ENCODE results near the gene HOXB8. TPM values are rescaled to one million over a fixed set of nuclear protein-coding genes. Genes with fewer than 3 reads are reported as not detected.

Gene HOXB8
- total and polyA plus RNA-seq, 2 experiments from 2014 or later, result 0.31 to 0.57 TPM

GRCh38 chr17:48646183-48647102 lies 31.4 kb upstream of the HOXB8 start:
- 4% methylated on average over 56 of the region's 80 CpGs for WGBS (ENCODE audit: low lambda C conversion rate, missing lambda C conversion rate)
- H3K4me1 ChIP-seq (ENCODE audit: insufficient read depth), result no peaks in the 10 kb centered on the region
- H3K36me3 ChIP-seq (replicated peaks; ENCODE audit: insufficient read depth, low read depth), result no peaks in the 10 kb centered on the region
- H3K27ac ChIP-seq, result no peak overlapping the region
- H3K9me2 ChIP-seq (replicated peaks; ENCODE audit: insufficient read depth), result no peaks in the 10 kb centered on the region
- no peak for DNase-seq (ENCODE audit: low spot score)
- peak overlapping the region; percentile 75 for H3K4me2 ChIP-seq
- H2AFZ ChIP-seq, result no peak overlapping the region
- H3K27me3 ChIP-seq, result peaks cover 89% of the 10 kb centered on the region
- no peaks in the 10 kb centered on the region for H3K9me3 ChIP-seq (ENCODE audit: low read depth)
- no peak overlapping the region for H3K4me3 ChIP-seq
- H3K79me2 ChIP-seq, result no peaks in the 10 kb centered on the region
- no peaks in the 10 kb centered on the region for H4K20me1 ChIP-seq (ENCODE audit: insufficient read depth, poor library complexity, severe bottlenecking)
- no peak for TF ChIP-seq EZH2phosphoT487 (IDR thresholded peaks at IDR 0.05; ENCODE audit: low read depth, severe bottlenecking, unreplicated experiment)
- TF ChIP-seq CTCF (IDR thresholded peaks at IDR 0.05; ENCODE audit: poor library complexity), result no peak
- peak; percentile 81 for TF ChIP-seq EZH2 (IDR thresholded peaks at IDR 0.05; ENCODE audit: borderline replicate concordance)

GRCh38 chr17:48645639-48646182 lies 30.6 kb upstream of the HOXB8 start:
- no peaks in the 10 kb centered on the region for H3K9me2 ChIP-seq (replicated peaks; ENCODE audit: insufficient read depth)
- H3K4me1 ChIP-seq (ENCODE audit: insufficient read depth), result no peaks in the 10 kb centered on the region
- no peak overlapping the region for H3K4me3 ChIP-seq
- H3K79me2 ChIP-seq, result no peaks in the 10 kb centered on the region
- H3K9me3 ChIP-seq (ENCODE audit: low read depth), result no peaks in the 10 kb centered on the region
- DNase-seq (ENCODE audit: low spot score), result no peak
- H2AFZ ChIP-seq, result no peak overlapping the region
- WGBS (ENCODE audit: low lambda C conversion rate, missing lambda C conversion rate), result 23% methylated on average over 14 of the region's 14 CpGs
- no peaks in the 10 kb centered on the region for H3K36me3 ChIP-seq (replicated peaks; ENCODE audit: insufficient read depth, low read depth)
- peaks cover 96% of the 10 kb centered on the region for H3K27me3 ChIP-seq
- no peak overlapping the region for H3K27ac ChIP-seq
- no peaks in the 10 kb centered on the region for H4K20me1 ChIP-seq (ENCODE audit: insufficient read depth, poor library complexity, severe bottlenecking)
- H3K4me2 ChIP-seq, result peak overlapping the region; percentile 75
- TF ChIP-seq EZH2 (IDR thresholded peaks at IDR 0.05; ENCODE audit: borderline replicate concordance) (no peak), CTCF (IDR thresholded peaks at IDR 0.05; ENCODE audit: poor library complexity) (no peak), EZH2phosphoT487 (IDR thresholded peaks at IDR 0.05; ENCODE audit: low read depth, severe bottlenecking, unreplicated experiment) (no peak)

- H3K36me3 ChIP-seq (replicated peaks; ENCODE audit: insufficient read depth, low read depth), result no peaks in the 10 kb centered on the region
- H3K4me2 ChIP-seq, result no peak overlapping the region
- no peaks in the 10 kb centered on the region for H3K9me3 ChIP-seq (ENCODE audit: low read depth)
- no peaks in the 10 kb centered on the region for H3K79me2 ChIP-seq
- no peak overlapping the region for H3K27ac ChIP-seq
- H4K20me1 ChIP-seq (ENCODE audit: insufficient read depth, poor library complexity, severe bottlenecking), result no peaks in the 10 kb centered on the region
- 38% methylated on average over 6 of the region's 6 CpGs for WGBS (ENCODE audit: low lambda C conversion rate, missing lambda C conversion rate)
- no peak for TF ChIP-seq EZH2phosphoT487 (IDR thresholded peaks at IDR 0.05; ENCODE audit: low read depth, severe bottlenecking, unreplicated experiment)
- TF ChIP-seq CTCF (IDR thresholded peaks at IDR 0.05; ENCODE audit: poor library complexity), result no peak
- TF ChIP-seq EZH2 (IDR thresholded peaks at IDR 0.05; ENCODE audit: borderline replicate concordance), result no peak
- no peak for DNase-seq (ENCODE audit: low spot score)
- H3K4me1 ChIP-seq (ENCODE audit: insufficient read depth), result no peaks in the 10 kb centered on the region
- no peak overlapping the region for H2AFZ ChIP-seq
- no peak overlapping the region for H3K4me3 ChIP-seq
- H3K9me2 ChIP-seq (replicated peaks; ENCODE audit: insufficient read depth), result no peaks in the 10 kb centered on the region
- H3K27me3 ChIP-seq, result peaks cover 98% of the 10 kb centered on the region
These were observed 29.9 kb upstream of the HOXB8 start for GRCh38 chr17:48644910-48645557.

All from hepatocyte (in vitro differentiated cells).